ENCODE results near the gene EFNA5. TPM values are rescaled to one million over a fixed set of nuclear protein-coding genes. Genes with fewer than 3 reads are reported as not detected.
"Not testable (repeated sequence)": the region's sequence is repeated elsewhere in the genome, so short reads cannot be mapped to it uniquely, and the experiment has no call there.

The EFNA5 gene
- total and polyA plus RNA-seq, 2 of the 8 experiments (the other 6 are each of a cell fraction or from before 2014, with no cell fraction given), result 9.6 to 21.8 TPM

DNA sequence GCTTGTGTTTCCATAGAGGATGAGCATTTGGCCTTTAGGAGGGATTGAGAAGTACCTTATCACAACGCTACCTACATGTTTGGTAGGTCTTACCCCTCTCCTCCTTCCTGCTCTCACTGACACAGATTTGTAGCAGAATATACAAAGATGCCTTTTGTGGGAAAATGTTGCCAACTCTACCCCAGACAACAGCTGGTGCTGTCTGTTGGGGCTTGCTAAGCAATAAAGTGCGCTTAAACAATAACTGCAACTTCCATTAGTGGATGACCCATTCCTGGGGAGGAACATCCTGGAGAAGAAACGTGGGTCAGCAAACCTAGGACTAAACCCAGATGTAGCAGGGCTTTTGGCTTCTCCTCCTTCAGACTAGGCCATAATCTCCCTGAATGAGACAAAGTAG lies 174.3 kb downstream of the EFNA5 start (continued):
- TF ChIP-seq CEBPB (IDR thresholded peaks at IDR 0.05; ENCODE audit: low read depth, low read length), result no peak
- no peak for TF ChIP-seq RXRA (IDR thresholded peaks at IDR 0.05; ENCODE audit: insufficient read depth, low read depth, low read length)
- no peak for TF ChIP-seq ATF3 (IDR thresholded peaks at IDR 0.05; ENCODE audit: insufficient read depth, low read depth, low read length)
- no peak for TF ChIP-seq BCL11A (IDR thresholded peaks at IDR 0.05; ENCODE audit: low read depth in 2 of 2, low read length in 2 of 2)
- TF ChIP-seq RFX5 (IDR thresholded peaks at IDR 0.05; ENCODE audit: borderline replicate concordance, low read depth, low read length), result no peak
- no peak for TF ChIP-seq RNF2 (IDR thresholded peaks at IDR 0.05; ENCODE audit: borderline replicate concordance, low read depth, low read length, missing control alignments, poor library complexity, severe bottlenecking)
- no peak for TF ChIP-seq RAD21 (IDR thresholded peaks at IDR 0.05 in 1 of 2, conservative IDR thresholded peaks at IDR 0.05 in 1 of 2; ENCODE audit: low read depth in 2 of 2, low read length in 2 of 2)
- no peak for TF ChIP-seq MAFK (IDR thresholded peaks at IDR 0.05; ENCODE audit: low read depth, low read length)

GRCh38 chr5:107494129-107494528 lies 176.6 kb downstream of the EFNA5 start:
- H2BK120ac ChIP-seq (replicated peaks; ENCODE audit: low read depth, low read length); H3K9ac ChIP-seq (replicated peaks in 1 of 4; ENCODE audit: extremely low read depth in 1 of 4, low read depth in 3 of 4, low read length in 3 of 4); H3K4ac ChIP-seq (replicated peaks; ENCODE audit: insufficient read length, low read depth, low read length); H3K79me1 ChIP-seq (ENCODE audit: low read depth, low read length); FAIRE-seq; H3K4me2 ChIP-seq (ENCODE audit: insufficient read depth in 1 of 2, low read depth in 2 of 2, low read length in 2 of 2); H3K4me1 ChIP-seq (replicated peaks in 1 of 4; ENCODE audit: control insufficient read depth in 3 of 4, insufficient read depth in 4 of 4, low read length in 3 of 4); POLR2A ChIA-PET (ENCODE audit: partially characterized antibody); H3K27me3 ChIP-seq (replicated peaks in 1 of 4; ENCODE audit: control insufficient read depth in 3 of 4, extremely low read depth in 1 of 4, insufficient read depth in 3 of 4, low read length in 3 of 4); H2BK20ac ChIP-seq (ENCODE audit: low read length); H3K23me2 ChIP-seq (ENCODE audit: low read depth, low read length); H2BK5ac ChIP-seq (ENCODE audit: low read depth, low read length); H4K20me1 ChIP-seq (replicated peaks in 1 of 2; ENCODE audit: control insufficient read depth in 1 of 2, insufficient read depth in 2 of 2, low read length in 2 of 2); DNase-seq (ENCODE audit: low read depth in 1 of 2, low spot score in 2 of 2); H3K36me3 ChIP-seq (ENCODE audit: control insufficient read depth in 2 of 4, insufficient read depth in 4 of 4, low read length in 3 of 4); H3K27ac ChIP-seq (ENCODE audit: low read depth, low read length); H4K5ac ChIP-seq (ENCODE audit: insufficient read length, low read depth, low read length); H3K79me2 ChIP-seq (ENCODE audit: control insufficient read depth in 1 of 2, insufficient read depth in 2 of 2, low read length in 2 of 2); H2BK12ac ChIP-seq (ENCODE audit: low read depth, low read length); H3K18ac ChIP-seq (ENCODE audit: extremely low read depth, low read length); H2AFZ ChIP-seq (ENCODE audit: low read length); H3K56ac ChIP-seq (replicated peaks; ENCODE audit: insufficient read length, low read depth, low read length); H3K14ac ChIP-seq (ENCODE audit: insufficient read length); H3K4me3 ChIP-seq (ENCODE audit: extremely low read depth in 1 of 4, insufficient read depth in 2 of 4, low read depth in 3 of 4, low read length in 4 of 4); H3K23ac ChIP-seq (ENCODE audit: insufficient read length); H3K9me3 ChIP-seq (ENCODE audit: insufficient read depth in 2 of 2, low read depth in 1 of 2, low read length in 1 of 2); H2BK15ac ChIP-seq (ENCODE audit: low read length); H4K91ac ChIP-seq (replicated peaks; ENCODE audit: insufficient read length, low read length); H2AK5ac ChIP-seq (ENCODE audit: low read depth, low read length); H4K8ac ChIP-seq (ENCODE audit: extremely low read depth, insufficient read depth, low read length): not testable (repeated sequence)
- 80% methylated on average over 11 of the region's 25 CpGs; no CpG with 5 or more reads in 1 of the 2 experiments for WGBS, 2 experiments (ENCODE audit: extremely low coverage in 1 of 2, insufficient coverage in 1 of 2, insufficient read length in 1 of 2, insufficient replicate concordance in 2 of 2, low coverage in 1 of 2, low lambda C conversion rate in 2 of 2, missing lambda C conversion rate in 1 of 2)
- CTCF ChIA-PET (ENCODE audit: partially characterized antibody), result interaction anchor here (1.1 kb wide), 2 partner anchors 10 to 25 kb away, joined by 3 to 4 read pairs; no protein-coding TSS in a partner anchor

All from H1 (cell line).